ENCODE data around the gene KLHL33. TPM values are rescaled to one million over a fixed set of nuclear protein-coding genes. Genes with fewer than 3 reads are reported as not detected.

Gene KLHL33
- total RNA-seq, 4 donors from 2014 or later: 0.16 to 0.27 TPM; not detected in 2

- H3K36me3 ChIP-seq: peaks cover 0 to 80% (median 33%) of the 10 kb centered on the region in 4 donors
- in situ Hi-C loops (cut with MboI; ENCODE audit: low pct_ligation_motif_present in 1 of 4, low pct_unique_long_range_greater_than_20kb in 1 of 4, low sequenced_read_pairs in 3 of 4): no loop called here
- TF ChIP-seq POLR2A (IDR thresholded peaks at IDR 0.05) (no peak), EP300 (IDR thresholded peaks at IDR 0.05; ENCODE audit: low read depth) (no peak), CTCF (IDR thresholded peaks at IDR 0.05) (no peak), POLR2AphosphoS5 (IDR thresholded peaks at IDR 0.05) (no peak)
- no peak overlapping the region for H3K4me3 ChIP-seq
- no peaks in the 10 kb centered on the region for H3K4me1 ChIP-seq
- DNase-seq: no peak
- no peaks in the 10 kb centered on the region for H3K9me3 ChIP-seq
- H3K27ac ChIP-seq: no peak overlapping the region
- intact Hi-C loops (cut with DNase I; ENCODE audit: low total_unique reads): no loop called here
- 81 to 91% methylated on average over 2 to 3 of the region's 3 CpGs for WGBS, 2 donors (ENCODE audit: low coverage in 1 of 2)
- H3K27me3 ChIP-seq: no peaks in the 10 kb centered on the region
Observed at GRCh38 chr14:20397511-20397910, 38.5 kb downstream of the KLHL33 start.

GRCh38 chr14:20391505-20391904 is 44.5 kb downstream of the KLHL33 start:
- intact Hi-C loops (cut with DNase I; ENCODE audit: low total_unique reads): no loop called here
- TF ChIP-seq POLR2AphosphoS5 (IDR thresholded peaks at IDR 0.05) (no peak), EP300 (IDR thresholded peaks at IDR 0.05; ENCODE audit: low read depth) (no peak), CTCF (IDR thresholded peaks at IDR 0.05) (no peak), POLR2A (IDR thresholded peaks at IDR 0.05) (no peak)
- H3K9me3 ChIP-seq: no peaks in the 10 kb centered on the region
- no peaks in the 10 kb centered on the region for H3K27me3 ChIP-seq
- DNase-seq: no peak
- no peak overlapping the region for H3K4me3 ChIP-seq
- in situ Hi-C loops (cut with MboI; ENCODE audit: low pct_ligation_motif_present in 1 of 4, low pct_unique_long_range_greater_than_20kb in 1 of 4, low sequenced_read_pairs in 3 of 4): no loop called here
- WGBS, 2 donors (ENCODE audit: low coverage in 1 of 2): 100% methylated on average over 3 to 4 of the region's 4 CpGs
- H3K36me3 ChIP-seq: peaks cover 0 to 88% (median 42%) of the 10 kb centered on the region in 4 donors
- no peaks in the 10 kb centered on the region for H3K4me1 ChIP-seq
- H3K27ac ChIP-seq: no peak overlapping the region

GRCh38 chr14:20388159-20388558 is 47.8 kb downstream of the KLHL33 start:
- WGBS, 2 donors (ENCODE audit: low coverage in 1 of 2): 74 to 82% methylated on average over 4 of the region's 4 CpGs
- H3K4me3 ChIP-seq: no peak overlapping the region
- TF ChIP-seq CTCF (IDR thresholded peaks at IDR 0.05) (no peak), EP300 (IDR thresholded peaks at IDR 0.05; ENCODE audit: low read depth) (no peak), POLR2A (IDR thresholded peaks at IDR 0.05) (no peak), POLR2AphosphoS5 (IDR thresholded peaks at IDR 0.05) (no peak)
- DNase-seq: no peak
- no peak overlapping the region for H3K27ac ChIP-seq
- in situ Hi-C loops (cut with MboI; ENCODE audit: low pct_ligation_motif_present in 1 of 4, low pct_unique_long_range_greater_than_20kb in 1 of 4, low sequenced_read_pairs in 3 of 4) (no loop called here), intact Hi-C loops (cut with DNase I; ENCODE audit: low total_unique reads) (no loop called here)
- no peaks in the 10 kb centered on the region for H3K27me3 ChIP-seq
- peaks cover 0 to 93% (median 45%) of the 10 kb centered on the region in 4 donors for H3K36me3 ChIP-seq
- H3K4me1 ChIP-seq: no peaks in the 10 kb centered on the region
- H3K9me3 ChIP-seq: no peaks in the 10 kb centered on the region

GRCh38 chr14:20387576-20387975 is 48.4 kb downstream of the KLHL33 start:
- WGBS, 2 donors (ENCODE audit: low coverage in 1 of 2): 77 to 80% methylated on average over 1 to 6 of the region's 6 CpGs

More at GRCh38 chr14:20387576-20387975, 48.4 kb downstream of the KLHL33 start:
- H3K9me3 ChIP-seq: no peaks in the 10 kb centered on the region
- no peak for DNase-seq
- peaks cover 0 to 94% (median 46%) of the 10 kb centered on the region in 4 donors for H3K36me3 ChIP-seq
- intact Hi-C loops (cut with DNase I; ENCODE audit: low total_unique reads): no loop called here
- no peak overlapping the region for H3K27ac ChIP-seq
- H3K27me3 ChIP-seq: no peaks in the 10 kb centered on the region
- H3K4me1 ChIP-seq: no peaks in the 10 kb centered on the region
- no peak overlapping the region for H3K4me3 ChIP-seq
- TF ChIP-seq CTCF (IDR thresholded peaks at IDR 0.05) (no peak), POLR2A (IDR thresholded peaks at IDR 0.05) (no peak), POLR2AphosphoS5 (IDR thresholded peaks at IDR 0.05) (no peak), EP300 (IDR thresholded peaks at IDR 0.05; ENCODE audit: low read depth) (no peak)
- in situ Hi-C loops (cut with MboI; ENCODE audit: low pct_ligation_motif_present in 1 of 4, low pct_unique_long_range_greater_than_20kb in 1 of 4, low sequenced_read_pairs in 3 of 4): no loop called here
